GM21367 (cell line): ENCODE data around the gene OR10P1.
A peak's percentile ranks its signal among the peaks of the same experiment; 100 is the strongest.
"Not testable (repeated sequence)": the region's sequence is repeated elsewhere in the genome, so short reads cannot be mapped to it uniquely, and the experiment has no call there.

Experiments
- ATAC-seq: cut with Tn5 transposase; IDR thresholded peaks from one replicate; pipeline ENCODE4 v1.9.1; 2021; ENCODE audit not compliant: unreplicated experiment

Gene OR10P1, protein sequence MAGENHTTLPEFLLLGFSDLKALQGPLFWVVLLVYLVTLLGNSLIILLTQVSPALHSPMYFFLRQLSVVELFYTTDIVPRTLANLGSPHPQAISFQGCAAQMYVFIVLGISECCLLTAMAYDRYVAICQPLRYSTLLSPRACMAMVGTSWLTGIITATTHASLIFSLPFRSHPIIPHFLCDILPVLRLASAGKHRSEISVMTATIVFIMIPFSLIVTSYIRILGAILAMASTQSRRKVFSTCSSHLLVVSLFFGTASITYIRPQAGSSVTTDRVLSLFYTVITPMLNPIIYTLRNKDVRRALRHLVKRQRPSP

GRCh38 chr12:55636853-55637252 lies at the start of gene OR10P1:
Gene OR10P1, plus strand, starts transcription at chr12:55636892. Its CDS starts 0 bp downstream, at chr12:55636892.
- ATAC-seq, result no peak

DNA sequence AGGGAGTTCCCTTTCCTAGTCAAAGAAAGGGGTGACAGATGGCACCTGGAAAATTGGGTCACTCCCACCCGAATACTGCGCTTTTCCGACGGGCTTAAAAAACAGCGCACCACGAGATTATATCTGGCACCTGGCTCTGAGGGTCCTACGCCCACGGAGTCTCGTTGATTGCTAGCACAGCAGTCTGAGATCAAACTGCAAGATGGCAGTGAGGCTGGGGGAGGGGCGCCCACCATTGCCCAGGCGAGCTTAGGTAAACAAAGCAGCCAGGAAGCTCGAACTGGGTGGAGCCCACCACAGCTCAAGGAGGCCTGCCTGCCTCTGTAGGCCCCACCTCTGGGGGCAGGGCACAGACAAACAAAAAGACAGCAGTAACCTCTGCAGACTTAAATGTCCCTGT lies 46.5 kb upstream of the OR10P1 start:
- ATAC-seq, result not testable (repeated sequence)

- no peak for ATAC-seq
Observed at GRCh38 chr12:55607821-55608594, 28.7 kb upstream of the OR10P1 start.

- no peak for ATAC-seq
Observed at GRCh38 chr12:55610598-55610997, 26.1 kb upstream of the OR10P1 start.

- ATAC-seq, result no peak
Observed at GRCh38 chr12:55612646-55613045, 24.0 kb upstream of the OR10P1 start.

GRCh38 chr12:55614764-55615163 lies 21.9 kb upstream of the OR10P1 start:
- ATAC-seq, result no peak

GRCh38 chr12:55619354-55620138 lies 17.1 kb upstream of the OR10P1 start:
- peak; percentile 89 for ATAC-seq

DNA sequence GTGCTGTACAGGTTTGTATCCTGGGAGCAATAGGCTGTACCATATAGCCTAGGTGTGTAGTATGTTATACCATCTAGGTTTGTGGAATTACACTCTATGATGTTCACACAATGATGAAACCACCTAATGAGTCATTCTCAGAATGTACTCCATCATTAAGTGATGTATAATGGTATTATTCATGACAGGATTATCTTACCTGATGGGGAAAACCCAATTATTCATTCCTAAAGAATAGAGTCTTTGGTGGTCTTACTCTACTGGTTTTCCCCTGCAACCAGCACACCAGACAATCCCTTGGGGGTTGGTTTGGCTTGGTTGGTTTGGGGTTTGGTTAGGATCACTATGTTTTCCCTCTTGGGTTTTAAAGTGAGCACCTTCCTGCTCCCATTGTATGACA lies 12.6 kb upstream of the OR10P1 start:
- no peak for ATAC-seq

- no peak for ATAC-seq
Observed at GRCh38 chr12:55626154-55626553, 10.5 kb upstream of the OR10P1 start.

DNA sequence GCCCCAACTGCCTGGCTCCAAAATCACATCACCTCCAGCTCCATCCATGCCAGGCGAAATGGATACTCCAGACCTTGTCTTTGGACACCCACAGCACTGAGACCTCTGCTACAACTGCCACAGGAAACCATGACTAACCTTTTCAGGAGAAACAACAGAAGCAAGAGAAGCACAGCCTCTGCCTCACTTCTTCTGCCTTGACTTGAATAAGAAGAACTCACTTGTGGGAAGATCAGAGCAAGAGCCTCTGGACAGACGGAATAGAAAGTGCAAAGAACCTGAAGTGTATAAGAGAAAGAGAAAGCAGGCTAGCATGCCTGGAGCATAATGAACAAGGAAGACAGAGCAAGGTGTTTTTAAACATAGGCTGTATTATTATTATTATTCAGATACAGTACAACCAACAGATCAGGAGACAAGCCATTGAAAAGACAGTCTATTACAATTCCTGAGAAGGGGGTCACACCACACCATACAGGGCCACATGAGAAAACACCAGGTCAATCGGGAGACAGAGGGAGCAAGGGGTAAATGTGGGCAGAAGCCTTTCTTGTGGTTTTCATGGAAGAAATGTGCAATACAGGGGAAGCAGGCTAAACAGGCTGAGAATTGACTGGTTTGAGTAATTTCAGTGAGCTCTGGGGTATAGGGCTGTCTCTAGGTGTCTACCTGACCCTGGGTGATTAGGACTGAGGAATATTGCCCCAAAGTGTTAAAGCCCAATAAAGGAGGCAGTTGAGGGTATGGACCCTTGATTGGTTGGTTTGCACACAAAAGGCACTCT lies 7.4 kb upstream of the OR10P1 start:
- ATAC-seq, result no peak

GRCh38 chr12:55631056-55631455 lies 5.6 kb upstream of the OR10P1 start:
- no peak for ATAC-seq

- no peak for ATAC-seq
Observed at GRCh38 chr12:55631733-55632132, 5.0 kb upstream of the OR10P1 start.

DNA sequence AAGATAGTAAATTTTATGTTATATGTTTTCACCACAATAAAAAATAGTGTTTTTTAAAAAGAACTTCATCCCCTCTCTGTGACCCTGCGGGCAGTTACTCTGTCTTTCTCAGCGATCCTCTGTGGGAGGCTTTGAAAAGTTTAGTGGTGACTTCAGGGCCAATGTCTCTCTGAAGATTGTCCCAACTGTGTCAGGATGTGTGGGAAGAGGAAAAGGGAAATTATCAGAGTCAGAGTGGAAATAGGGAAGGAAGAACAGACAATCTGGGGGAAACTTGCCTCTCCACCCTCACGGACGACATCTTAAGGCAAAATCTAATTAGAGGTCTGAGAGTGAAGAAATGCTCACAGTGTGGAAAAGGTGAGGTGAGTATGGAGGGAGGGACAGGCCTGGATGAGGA lies 3.5 kb upstream of the OR10P1 start:
- ATAC-seq, result no peak

DNA sequence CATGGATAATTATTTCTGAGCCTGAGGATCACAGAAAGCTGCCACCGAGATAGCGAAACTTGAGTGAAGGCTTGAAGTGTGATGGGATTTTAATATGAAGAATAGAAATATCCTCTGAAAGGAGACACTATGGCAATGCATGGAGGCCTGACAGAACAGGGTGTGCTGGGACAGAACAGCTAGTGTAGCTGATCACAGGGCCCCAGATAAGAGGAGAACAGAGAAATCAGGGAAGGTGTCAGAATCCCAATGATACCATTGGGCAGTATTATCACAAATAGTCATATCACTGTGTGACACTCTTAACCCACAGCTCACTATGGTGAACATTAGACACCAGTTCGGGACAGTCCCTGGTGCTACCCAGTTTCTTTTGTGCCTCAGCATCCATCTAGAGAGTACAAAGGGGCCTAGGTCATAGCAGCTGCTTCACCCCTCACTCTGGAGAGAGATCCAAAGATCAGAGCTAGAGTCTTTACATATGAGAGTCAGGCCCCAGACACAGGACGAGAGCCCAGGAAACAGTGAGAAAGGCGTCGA lies 506 bp upstream of the OR10P1 start:
- ATAC-seq, result no peak

DNA sequence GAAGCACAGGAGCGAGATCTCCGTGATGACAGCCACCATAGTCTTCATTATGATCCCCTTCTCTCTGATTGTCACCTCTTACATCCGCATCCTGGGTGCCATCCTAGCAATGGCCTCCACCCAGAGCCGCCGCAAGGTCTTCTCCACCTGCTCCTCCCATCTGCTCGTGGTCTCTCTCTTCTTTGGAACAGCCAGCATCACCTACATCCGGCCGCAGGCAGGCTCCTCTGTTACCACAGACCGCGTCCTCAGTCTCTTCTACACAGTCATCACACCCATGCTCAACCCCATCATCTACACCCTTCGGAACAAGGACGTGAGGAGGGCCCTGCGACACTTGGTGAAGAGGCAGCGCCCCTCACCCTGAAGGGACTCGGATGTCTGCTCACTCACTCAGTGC lies 775 bp downstream of the OR10P1 start:
- ATAC-seq, result no peak

- ATAC-seq, result no peak
Observed at GRCh38 chr12:55641595-55641994, 4.9 kb downstream of the OR10P1 start.

GRCh38 chr12:55642267-55642666 lies 5.6 kb downstream of the OR10P1 start:
- no peak for ATAC-seq

GRCh38 chr12:55642669-55643068 lies 6.0 kb downstream of the OR10P1 start:
- no peak for ATAC-seq

DNA sequence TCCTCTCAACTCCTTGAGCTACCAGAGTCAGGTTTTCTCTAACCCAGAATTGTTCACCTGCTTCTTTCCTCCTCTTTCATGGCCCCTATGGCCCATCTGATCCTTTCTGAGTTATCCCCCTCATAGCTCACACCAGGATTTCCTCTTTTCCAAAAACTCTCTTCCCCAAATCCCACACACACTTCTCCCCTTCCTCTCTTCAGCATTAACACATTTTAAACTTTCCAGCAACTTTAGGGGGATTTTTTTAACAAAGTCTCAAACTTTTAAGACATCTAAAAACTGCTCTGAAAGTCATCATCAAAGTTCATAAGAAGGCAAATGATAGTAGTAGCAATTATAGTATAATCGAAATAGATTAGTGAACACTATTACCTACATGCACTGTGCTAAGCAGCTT lies 7.9 kb downstream of the OR10P1 start:
- no peak for ATAC-seq

GRCh38 chr12:55647027-55647426 lies 10.3 kb downstream of the OR10P1 start:
- no peak for ATAC-seq
